ENCODE results near the gene GAGE13. TPM values are rescaled to one million over a fixed set of nuclear protein-coding genes. Genes with fewer than 3 reads are reported as not detected.
A peak's percentile ranks its signal among the peaks of the same experiment; 100 is the strongest.

Gene GAGE13
- total and polyA plus RNA-seq, 9 of the 15 experiments (the other 6 are each of a cell fraction or from before 2014, with no cell fraction given): 31.6 to 506 (median 154) TPM

DNA sequence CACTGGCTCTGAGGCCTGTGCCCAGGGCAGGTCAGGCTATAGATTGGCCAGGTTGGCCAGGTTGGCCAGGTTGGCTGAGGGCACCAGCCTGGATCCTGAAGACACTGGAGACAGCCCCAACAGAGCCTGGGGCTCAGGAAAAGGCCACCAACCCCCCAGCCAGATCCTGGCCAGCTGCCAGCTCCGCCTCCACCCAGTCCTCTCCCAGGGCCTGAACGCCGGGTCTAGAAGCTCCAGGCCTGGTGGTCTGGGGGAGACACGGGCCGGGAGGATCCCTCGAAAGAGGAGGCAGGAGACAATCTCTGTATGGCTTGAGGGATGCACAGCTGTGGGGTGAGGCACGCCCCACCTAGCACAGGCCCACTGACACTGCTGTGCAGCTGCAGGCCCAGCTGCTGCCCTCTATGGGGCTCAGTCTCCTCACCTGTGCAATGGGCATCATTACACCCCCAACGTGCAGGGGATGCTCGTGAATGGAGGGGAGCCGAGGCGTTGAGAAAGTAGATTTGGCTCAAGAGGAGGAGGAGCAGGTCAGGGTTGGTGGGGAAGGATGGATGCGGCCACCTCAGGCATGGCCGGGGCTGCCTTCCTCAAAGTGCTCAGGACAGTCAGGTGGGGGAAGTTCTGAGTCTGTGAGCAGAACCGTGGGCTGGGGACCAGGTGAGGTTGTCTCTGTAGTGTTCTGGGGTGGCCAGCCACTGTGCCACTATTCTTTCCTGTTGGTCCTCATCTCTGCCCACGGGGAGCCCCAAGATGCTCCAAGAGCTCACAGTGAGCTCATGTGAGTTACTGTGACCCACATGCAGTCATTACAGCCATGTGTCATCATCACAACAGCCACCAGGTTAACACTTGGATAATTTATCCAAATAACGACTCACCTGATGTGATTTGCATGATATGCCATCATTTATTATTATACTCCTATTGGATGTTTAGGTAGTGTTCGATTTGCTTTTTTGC is 38.7 kb upstream of the GAGE13 start:
- intact Hi-C loops (cut with micrococcal nuclease): loop anchor here (2.0 to 5.0 kb wide), 3 partner anchors 344 to 545 kb away; no protein-coding TSS in a partner anchor
- ChIA-PET POLR2A (interaction anchor here (0.6 kb wide), 1 partner anchor 17 kb away, joined by 4 read pairs; no protein-coding TSS in a partner anchor), CTCF (ENCODE audit: low intra/inter-chr PET ratio) (interaction anchor here (1.6 kb wide), 1 partner anchor 462 kb away, joined by 3 read pairs; no protein-coding TSS in a partner anchor)
- Histone ChIP-seq H3K9ac (ENCODE audit: insufficient read depth in 1 of 2, low read depth in 2 of 2, low read length in 2 of 2) (peak overlapping the region in 1 of 2 experiments; percentile 61; a peak in 2 of 4 replicates), H3K4me3 (no peak overlapping the region), H3K4me2 (ENCODE audit: insufficient read depth, low read length) (no peak overlapping the region), H2AFZ (ENCODE audit: low read depth, low read length) (peak overlapping the region; percentile 75), H3K36me3 (ENCODE audit: control insufficient read depth, insufficient read depth, low read length) (no peaks in the 10 kb centered on the region), H3K4me1 (replicated peaks in 1 of 2; ENCODE audit: control insufficient read depth in 2 of 2, insufficient read depth in 2 of 2, low read length in 2 of 2) (peaks cover 4 to 13% of the 10 kb centered on the region in 2 experiments; a peak in 4 of 5 replicates), H3K9me3 (replicated peaks; ENCODE audit: control insufficient read depth, insufficient read depth, low read depth, low read length) (no peaks in the 10 kb centered on the region), H3K9me1 (ENCODE audit: control insufficient read depth, insufficient read depth, low read length) (no peaks in the 10 kb centered on the region), H4K20me1 (replicated peaks; ENCODE audit: control insufficient read depth, insufficient read depth, low read length) (no peaks in the 10 kb centered on the region), H3K27ac (ENCODE audit: extremely low read depth, low read depth, low read length) (no peak overlapping the region), H3K27me3 (ENCODE audit: control insufficient read depth in 2 of 2, insufficient read depth in 2 of 2, low read length in 2 of 2) (no peaks in the 10 kb centered on the region), H3K79me2 (ENCODE audit: control insufficient read depth, insufficient read depth, low read length) (no peaks in the 10 kb centered on the region)
- ATAC-seq: peak; percentile 13
- FAIRE-seq: no peak
- in situ Hi-C loops (cut with MboI): loop anchor here (10.0 kb wide), 1 partner anchor 242 kb away; the partner anchor contains the start of gene GAGE12C
- DNase-seq (ENCODE audit: extremely low read depth in 1 of 4, low spot score in 3 of 4): no peak
- no TSS peak for BruUV-seq (replicated peaks)
- 41% methylated on average over 16 of the region's 17 CpGs for WGBS (ENCODE audit: insufficient coverage, low coverage, missing lambda C conversion rate)
- TF ChIP-seq MAFG (tag; conservative IDR thresholded peaks at IDR 0.05) (no peak), TAL1 (IDR thresholded peaks at IDR 0.05) (no peak), CBFB (CRISPR knock-in tag; IDR thresholded peaks at IDR 0.05) (no peak), EP400 (IDR thresholded peaks at IDR 0.05) (no peak), KDM1A (IDR thresholded peaks at IDR 0.05) (0 out of 4 replicates have a peak, but pooled peaks of 1 of the 2 experiments have one; percentile 23), POLR2AphosphoS2 (IDR thresholded peaks at IDR 0.05; ENCODE audit: low read length) (no peak), ZNF324 (CRISPR knock-in tag; IDR thresholded peaks at IDR 0.05) (no peak), NR2C1 (IDR thresholded peaks at IDR 0.05) (no peak), NR2C1 (tag; IDR thresholded peaks at IDR 0.05) (no peak), ZNF121 (CRISPR knock-in tag; conservative IDR thresholded peaks at IDR 0.05) (no peak), ZNF586 (CRISPR knock-in tag; conservative IDR thresholded peaks at IDR 0.05) (no peak), CC2D1A (IDR thresholded peaks at IDR 0.05) (no peak)
- TF ChIP-seq, protein P1, sequence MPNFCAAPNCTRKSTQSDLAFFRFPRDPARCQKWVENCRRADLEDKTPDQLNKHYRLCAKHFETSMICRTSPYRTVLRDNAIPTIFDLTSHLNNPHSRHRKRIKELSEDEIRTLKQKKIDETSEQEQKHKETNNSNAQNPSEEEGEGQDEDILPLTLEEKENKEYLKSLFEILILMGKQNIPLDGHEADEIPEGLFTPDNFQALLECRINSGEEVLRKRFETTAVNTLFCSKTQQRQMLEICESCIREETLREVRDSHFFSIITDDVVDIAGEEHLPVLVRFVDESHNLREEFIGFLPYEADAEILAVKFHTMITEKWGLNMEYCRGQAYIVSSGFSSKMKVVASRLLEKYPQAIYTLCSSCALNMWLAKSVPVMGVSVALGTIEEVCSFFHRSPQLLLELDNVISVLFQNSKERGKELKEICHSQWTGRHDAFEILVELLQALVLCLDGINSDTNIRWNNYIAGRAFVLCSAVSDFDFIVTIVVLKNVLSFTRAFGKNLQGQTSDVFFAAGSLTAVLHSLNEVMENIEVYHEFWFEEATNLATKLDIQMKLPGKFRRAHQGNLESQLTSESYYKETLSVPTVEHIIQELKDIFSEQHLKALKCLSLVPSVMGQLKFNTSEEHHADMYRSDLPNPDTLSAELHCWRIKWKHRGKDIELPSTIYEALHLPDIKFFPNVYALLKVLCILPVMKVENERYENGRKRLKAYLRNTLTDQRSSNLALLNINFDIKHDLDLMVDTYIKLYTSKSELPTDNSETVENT (CRISPR knock-in tag; IDR thresholded peaks at IDR 0.05): no peak
- TF ChIP-seq, protein P2, sequence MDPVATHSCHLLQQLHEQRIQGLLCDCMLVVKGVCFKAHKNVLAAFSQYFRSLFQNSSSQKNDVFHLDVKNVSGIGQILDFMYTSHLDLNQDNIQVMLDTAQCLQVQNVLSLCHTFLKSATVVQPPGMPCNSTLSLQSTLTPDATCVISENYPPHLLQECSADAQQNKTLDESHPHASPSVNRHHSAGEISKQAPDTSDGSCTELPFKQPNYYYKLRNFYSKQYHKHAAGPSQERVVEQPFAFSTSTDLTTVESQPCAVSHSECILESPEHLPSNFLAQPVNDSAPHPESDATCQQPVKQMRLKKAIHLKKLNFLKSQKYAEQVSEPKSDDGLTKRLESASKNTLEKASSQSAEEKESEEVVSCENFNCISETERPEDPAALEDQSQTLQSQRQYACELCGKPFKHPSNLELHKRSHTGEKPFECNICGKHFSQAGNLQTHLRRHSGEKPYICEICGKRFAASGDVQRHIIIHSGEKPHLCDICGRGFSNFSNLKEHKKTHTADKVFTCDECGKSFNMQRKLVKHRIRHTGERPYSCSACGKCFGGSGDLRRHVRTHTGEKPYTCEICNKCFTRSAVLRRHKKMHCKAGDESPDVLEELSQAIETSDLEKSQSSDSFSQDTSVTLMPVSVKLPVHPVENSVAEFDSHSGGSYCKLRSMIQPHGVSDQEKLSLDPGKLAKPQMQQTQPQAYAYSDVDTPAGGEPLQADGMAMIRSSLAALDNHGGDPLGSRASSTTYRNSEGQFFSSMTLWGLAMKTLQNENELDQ (CRISPR knock-in tag; IDR thresholded peaks at IDR 0.05; ENCODE audit: borderline replicate concordance): no peak
- TF ChIP-seq, protein P3, sequence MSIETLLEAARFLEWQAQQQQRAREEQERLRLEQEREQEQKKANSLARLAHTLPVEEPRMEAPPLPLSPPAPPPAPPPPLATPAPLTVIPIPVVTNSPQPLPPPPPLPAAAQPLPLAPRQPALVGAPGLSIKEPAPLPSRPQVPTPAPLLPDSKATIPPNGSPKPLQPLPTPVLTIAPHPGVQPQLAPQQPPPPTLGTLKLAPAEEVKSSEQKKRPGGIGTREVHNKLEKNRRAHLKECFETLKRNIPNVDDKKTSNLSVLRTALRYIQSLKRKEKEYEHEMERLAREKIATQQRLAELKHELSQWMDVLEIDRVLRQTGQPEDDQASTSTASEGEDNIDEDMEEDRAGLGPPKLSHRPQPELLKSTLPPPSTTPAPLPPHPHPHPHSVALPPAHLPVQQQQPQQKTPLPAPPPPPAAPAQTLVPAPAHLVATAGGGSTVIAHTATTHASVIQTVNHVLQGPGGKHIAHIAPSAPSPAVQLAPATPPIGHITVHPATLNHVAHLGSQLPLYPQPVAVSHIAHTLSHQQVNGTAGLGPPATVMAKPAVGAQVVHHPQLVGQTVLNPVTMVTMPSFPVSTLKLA (conservative IDR thresholded peaks at IDR 0.05): no peak

Data from K562 (cell line).